Tibial nerve (tissue), 4 donors: ENCODE data around the gene CRB2. TPM values are rescaled to one million over a fixed set of nuclear protein-coding genes. Genes with fewer than 3 reads are reported as not detected.

Source experiments
- DNase-seq, 2 donors: peaks; one replicate each; pipeline ENCODE4 v3.0.0-alpha.2; 2019; ENCODE audit warnings: low spot score in 2 of 2
- H3K27ac ChIP-seq, 4 donors: fragments of 200-600 bp; sonication (generic) in 3 of 4; one replicate each; pipeline ENCODE4 v1.5.1; 2017 to 2019; ENCODE audit warnings: mild to moderate bottlenecking in 1 of 4
- H3K27me3 ChIP-seq, 2 donors: fragments of 200-600 bp; sonication (generic) in 1 of 2; one replicate each; pipeline versions ENCODE4 v1.5.1 to v1.6.0; 2017 to 2019
- H3K36me3 ChIP-seq, 3 donors: fragments of 200-600 bp; sonication (generic); one replicate each; pipeline ENCODE4 v1.5.1; 2018 to 2019
- H3K4me1 ChIP-seq, 4 donors: fragments of 200-600 bp; sonication (generic) in 3 of 4; one replicate each; pipeline ENCODE4 v1.5.1; 2017 to 2019
- H3K4me3 ChIP-seq, 4 donors: fragments of 200-600 bp; sonication (generic) in 3 of 4; one replicate each; pipeline ENCODE4 v1.5.1; 2017 to 2019; ENCODE audit warnings: mild to moderate bottlenecking in 1 of 4, moderate library complexity in 1 of 4
- H3K9me3 ChIP-seq, 4 donors: fragments of 200-600 bp; sonication (generic) in 3 of 4; one replicate each; pipeline ENCODE4 v1.5.1; 2017 to 2019
- EP300 ChIP-seq, 2 donors: sonication (generic); formaldehyde crosslinking; IDR thresholded peaks; one replicate each; pipeline ENCODE4 v1.6.1; 2017; ENCODE audit warnings: antibody characterized with exemption in 2 of 2, mild to moderate bottlenecking in 1 of 2
- POLR2A ChIP-seq, 2 donors: fragments of 450-650 bp; IDR thresholded peaks; one replicate each; pipeline ENCODE4 v1.6.1; 2017; ENCODE audit warnings: antibody characterized with exemption in 2 of 2, mild to moderate bottlenecking in 2 of 2, moderate library complexity in 2 of 2
- WGBS, 2 donors: methylation state at CpG; one replicate each; pipeline ENCODE4 v1.1.5; 2018; 5-methylcytosine and 5-hydroxymethylcytosine counted together
- total RNA-seq, 4 donors: library from RNA; depleted of rRNA; stranded (reverse); fragments of >200 nt; gene quantifications; one replicate each; pipeline ENCODE4 v1.1.0, GENCODE V29; 2016
- TF ChIP-seq, protein P1 (sequence below), 5 experiments: fragments of 200-600 bp in 3 of 5; fragments of 450-650 bp in 2 of 5; sonication (generic) in 3 of 5; IDR thresholded peaks; one replicate each; pipeline ENCODE4 v1.5.1; 2016 to 2019; ENCODE audit warnings: antibody characterized with exemption in 5 of 5, mild to moderate bottlenecking in 3 of 5, moderate library complexity in 2 of 5

The CRB2 gene
- total RNA-seq, 4 donors from 2014 or later, result under 0.01 to 0.44 TPM; not detected in 2

DNA sequence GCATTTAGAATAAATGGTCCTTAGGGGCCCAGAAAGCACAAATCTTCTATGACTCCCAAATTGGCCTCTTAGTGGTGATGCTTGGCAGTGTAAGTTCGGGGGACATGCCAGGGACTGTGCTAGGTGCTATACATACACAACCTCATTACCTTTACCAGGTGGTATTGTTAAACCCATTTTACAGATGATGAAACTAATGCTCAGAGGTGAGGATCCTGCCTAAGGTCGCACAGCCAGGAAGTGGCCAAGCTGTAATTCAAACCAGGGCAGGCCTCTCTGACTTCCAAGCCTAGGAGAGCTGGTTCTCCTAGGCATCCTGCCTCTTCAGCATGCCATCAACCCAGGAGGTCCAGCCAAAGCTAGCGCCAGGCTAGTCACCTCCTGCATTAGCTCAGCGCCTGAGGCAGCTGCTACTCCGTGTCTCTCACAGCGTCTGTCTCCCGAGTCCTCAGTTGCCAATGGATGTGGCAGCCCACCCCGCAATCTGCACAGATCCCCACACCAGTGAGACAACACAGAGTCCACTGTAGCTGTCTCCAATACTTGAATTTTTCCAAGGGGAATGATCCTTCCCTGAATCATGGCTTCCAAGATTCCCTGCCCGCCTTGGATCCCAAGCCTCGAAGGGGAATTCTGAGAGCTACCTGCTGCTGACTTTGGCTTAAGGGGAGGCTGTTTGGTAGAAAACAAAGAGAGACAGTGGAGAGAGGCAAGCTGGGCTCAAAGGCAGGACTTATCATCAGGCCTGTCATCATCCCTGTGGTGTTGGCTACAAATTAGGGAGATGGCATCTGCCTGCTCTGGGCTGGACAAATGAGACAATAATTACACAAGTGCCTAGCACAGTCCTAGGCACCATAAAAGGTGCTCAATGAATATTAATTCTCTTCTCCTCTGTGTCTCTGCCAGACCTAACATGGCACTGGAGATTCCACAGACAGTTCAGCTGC, 52.6 kb downstream of the CRB2 start:
- no peak for DNase-seq
- 90 to 92% methylated on average over 9 to 10 of the region's 10 CpGs for WGBS, 2 donors
- TF ChIP-seq, protein P1, sequence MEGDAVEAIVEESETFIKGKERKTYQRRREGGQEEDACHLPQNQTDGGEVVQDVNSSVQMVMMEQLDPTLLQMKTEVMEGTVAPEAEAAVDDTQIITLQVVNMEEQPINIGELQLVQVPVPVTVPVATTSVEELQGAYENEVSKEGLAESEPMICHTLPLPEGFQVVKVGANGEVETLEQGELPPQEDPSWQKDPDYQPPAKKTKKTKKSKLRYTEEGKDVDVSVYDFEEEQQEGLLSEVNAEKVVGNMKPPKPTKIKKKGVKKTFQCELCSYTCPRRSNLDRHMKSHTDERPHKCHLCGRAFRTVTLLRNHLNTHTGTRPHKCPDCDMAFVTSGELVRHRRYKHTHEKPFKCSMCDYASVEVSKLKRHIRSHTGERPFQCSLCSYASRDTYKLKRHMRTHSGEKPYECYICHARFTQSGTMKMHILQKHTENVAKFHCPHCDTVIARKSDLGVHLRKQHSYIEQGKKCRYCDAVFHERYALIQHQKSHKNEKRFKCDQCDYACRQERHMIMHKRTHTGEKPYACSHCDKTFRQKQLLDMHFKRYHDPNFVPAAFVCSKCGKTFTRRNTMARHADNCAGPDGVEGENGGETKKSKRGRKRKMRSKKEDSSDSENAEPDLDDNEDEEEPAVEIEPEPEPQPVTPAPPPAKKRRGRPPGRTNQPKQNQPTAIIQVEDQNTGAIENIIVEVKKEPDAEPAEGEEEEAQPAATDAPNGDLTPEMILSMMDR (IDR thresholded peaks at IDR 0.05), result no peak

DNA sequence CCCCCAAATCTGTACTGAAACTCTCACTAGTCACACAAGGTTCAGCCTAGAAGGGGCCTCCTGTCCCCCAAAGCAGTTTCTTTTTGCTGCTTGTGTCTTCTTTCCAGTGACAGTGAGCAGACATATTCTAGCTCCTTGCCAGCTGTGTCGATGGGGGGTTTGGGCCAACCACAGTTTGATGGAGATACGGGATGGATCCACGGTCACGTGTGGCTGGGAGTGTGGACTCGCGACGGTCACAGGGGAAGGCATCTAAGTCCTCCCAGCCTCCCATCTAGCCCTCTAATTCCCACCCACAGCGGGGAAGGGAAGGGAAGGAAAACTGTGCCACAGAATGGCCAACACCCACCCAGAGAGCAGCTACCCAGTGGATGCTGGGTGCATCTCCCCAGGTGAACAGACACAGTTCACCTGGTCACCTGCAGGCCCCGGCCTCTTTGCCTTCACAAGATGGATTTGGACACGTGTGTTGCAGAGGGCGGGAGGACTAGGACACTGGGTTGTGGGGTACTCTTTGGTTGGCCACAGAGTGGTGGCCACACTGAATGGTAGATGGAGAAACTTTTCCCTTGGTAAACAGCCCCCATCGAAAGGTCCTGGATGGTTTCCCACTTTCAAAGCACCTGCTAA, 54.4 kb downstream of the CRB2 start:
- H3K27me3 ChIP-seq, result no peaks in the 10 kb centered on the region
- DNase-seq, result no peak
- H3K27ac ChIP-seq, result no peak overlapping the region
- 87 to 97% methylated on average over 11 to 12 of the region's 12 CpGs for WGBS, 2 donors
- peaks cover 0 to 18% (median 0%) of the 10 kb centered on the region in 3 donors for H3K36me3 ChIP-seq
- peaks cover 0 to 5% (median 0%) of the 10 kb centered on the region in 4 donors for H3K4me1 ChIP-seq
- H3K9me3 ChIP-seq, result no peaks in the 10 kb centered on the region
- TF ChIP-seq, protein P1 (IDR thresholded peaks at IDR 0.05), result no peak
- no peak overlapping the region for H3K4me3 ChIP-seq

More for the DNA sequence above, 52.6 kb downstream of the CRB2 start:
- Histone ChIP-seq H3K36me3 (peaks cover 0 to 18% (median 0%) of the 10 kb centered on the region in 3 donors), H3K4me1 (peaks cover 0 to 5% (median 0%) of the 10 kb centered on the region in 4 donors), H3K4me3 (no peak overlapping the region), H3K27ac (no peak overlapping the region), H3K27me3 (no peaks in the 10 kb centered on the region), H3K9me3 (no peaks in the 10 kb centered on the region)

DNA sequence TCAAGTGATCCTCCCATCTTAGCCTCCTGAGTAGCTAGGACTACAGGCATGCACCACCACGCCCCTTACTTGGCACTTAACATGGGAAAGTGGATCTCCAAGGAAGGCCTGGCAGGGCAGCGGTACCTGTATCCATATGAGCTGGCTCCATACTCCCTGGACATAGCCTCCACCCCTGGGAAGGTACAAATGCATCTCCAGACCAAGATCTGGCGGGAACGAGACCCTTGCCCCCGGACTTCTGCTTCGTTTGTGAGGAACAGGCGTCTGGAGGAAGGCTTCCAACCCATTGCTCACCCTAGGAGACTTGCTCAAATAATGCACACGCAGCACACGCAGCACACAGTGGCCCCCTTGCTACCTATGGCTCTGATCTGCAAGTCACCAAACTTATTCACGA, 55.2 kb downstream of the CRB2 start:
- 99% methylated on average over 9 to 10 of the region's 10 CpGs for WGBS, 2 donors
- no peaks in the 10 kb centered on the region for H3K9me3 ChIP-seq
- no peaks in the 10 kb centered on the region for H3K27me3 ChIP-seq
- TF ChIP-seq, protein P1 (IDR thresholded peaks at IDR 0.05), result no peak
- no peak for TF ChIP-seq EP300 (IDR thresholded peaks at IDR 0.05)
- TF ChIP-seq POLR2A (IDR thresholded peaks at IDR 0.05), result no peak
- H3K36me3 ChIP-seq, result peaks cover 0 to 22% (median 0%) of the 10 kb centered on the region in 3 donors
- H3K27ac ChIP-seq, result no peak overlapping the region
- H3K4me1 ChIP-seq, result peaks cover 0 to 5% (median 0%) of the 10 kb centered on the region in 4 donors
- no peak for DNase-seq
- no peak overlapping the region for H3K4me3 ChIP-seq

DNA sequence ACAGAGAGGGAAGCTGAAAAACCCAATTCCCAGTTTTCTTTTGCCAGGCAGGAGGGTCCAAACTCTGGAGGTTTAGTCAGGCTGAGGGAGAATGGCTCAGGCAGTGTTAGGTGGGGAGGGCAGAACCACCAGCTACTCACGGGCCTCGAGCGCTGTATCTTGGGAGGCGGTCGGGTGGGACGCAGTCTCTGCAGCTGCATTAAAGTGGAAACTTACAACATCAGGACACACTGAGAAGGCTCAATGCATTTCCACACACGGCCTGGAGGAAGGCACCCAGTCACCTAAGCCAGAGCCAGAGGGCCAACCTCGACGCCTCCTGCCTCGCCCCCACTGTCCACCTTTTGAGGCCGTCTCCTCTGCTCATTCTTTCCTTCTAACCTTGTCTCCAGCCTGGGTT, 55.6 kb downstream of the CRB2 start:
- 89 to 95% methylated on average over 11 of the region's 11 CpGs for WGBS, 2 donors
- DNase-seq, result no peak
- TF ChIP-seq POLR2A (IDR thresholded peaks at IDR 0.05) (no peak), EP300 (IDR thresholded peaks at IDR 0.05) (no peak)
- TF ChIP-seq, protein P1 (IDR thresholded peaks at IDR 0.05), result no peak
- H3K4me1 ChIP-seq, result peaks cover 0 to 5% (median 0%) of the 10 kb centered on the region in 4 donors
- H3K27me3 ChIP-seq, result no peaks in the 10 kb centered on the region
- H3K27ac ChIP-seq, result no peak overlapping the region
- H3K36me3 ChIP-seq, result peaks cover 0 to 26% (median 0%) of the 10 kb centered on the region in 3 donors
- H3K4me3 ChIP-seq, result no peak overlapping the region
- no peaks in the 10 kb centered on the region for H3K9me3 ChIP-seq
